HL-60 (cell line): ENCODE data around the gene TOPORS.
A peak's percentile ranks its signal among the peaks of the same experiment; 100 is the strongest.

Experiments used
- DNase-seq, 2 experiments: peaks; one replicate each; pipeline ENCODE4 v3.0.0-alpha.2; 2010 to 2020; ENCODE audit warnings: low read depth in 1 of 2, low spot score in 1 of 2
- H3K27ac ChIP-seq: fragments of 250-450 bp; sonication (Bioruptor Pico); replicated peaks from 2 replicates; pipeline ENCODE4 v1.5.1; 2020; ENCODE audit warnings: mild to moderate bottlenecking, moderate library complexity
- H3K27me3 ChIP-seq: fragments of 250-450 bp; sonication (Bioruptor Pico); 2 replicates; pipeline ENCODE4 v1.5.1; 2021; ENCODE audit warnings: mild to moderate bottlenecking, moderate library complexity; ENCODE audit not compliant: insufficient read depth, poor library complexity, severe bottlenecking
- H3K4me3 ChIP-seq: replicated peaks from 2 replicates; pipeline ENCODE4 v1.5.1; 2011; ENCODE audit warnings: mild to moderate bottlenecking, control low read depth, low read length; ENCODE audit not compliant: insufficient read depth
- CTCF ChIP-seq: IDR thresholded peaks from one replicate; pipeline ENCODE4 v1.5.1; 2011; ENCODE audit warnings: low read length, control low read depth, inconsistent platforms; ENCODE audit not compliant: insufficient read depth
- GABPA ChIP-seq: IDR thresholded peaks from 2 replicates; pipeline ENCODE4 v1.6.1; 2012; ENCODE audit warnings: low read depth
- POLR2AphosphoS5 ChIP-seq: IDR thresholded peaks from 2 replicates; pipeline ENCODE4 v1.6.1; 2012; ENCODE audit warnings: low read depth
- REST ChIP-seq: IDR thresholded peaks from 2 replicates; pipeline ENCODE4 v1.6.1; 2012; ENCODE audit warnings: low read depth; ENCODE audit not compliant: insufficient replicate concordance
- SPI1 ChIP-seq: IDR thresholded peaks from 2 replicates; pipeline ENCODE4 v1.6.1; 2012; ENCODE audit warnings: low read depth, mild to moderate bottlenecking, borderline replicate concordance

TOPORS gene

GRCh38 chr9:32584784-32585183 lies 32.4 kb upstream of the TOPORS start:
- DNase-seq: no peak
- H3K4me3 ChIP-seq: no peak overlapping the region

GRCh38 chr9:32581512-32582143 lies 29.2 kb upstream of the TOPORS start:
- Histone ChIP-seq H3K4me3 (no peak overlapping the region), H3K27ac (no peak overlapping the region), H3K27me3 (peaks cover 7% of the 10 kb centered on the region)
- TF ChIP-seq POLR2AphosphoS5: no peak
- TF ChIP-seq CTCF: peak; percentile 18
- no peak for TF ChIP-seq GABPA
- no peak for TF ChIP-seq REST
- TF ChIP-seq SPI1: no peak
- peak in 1 of 2 experiments; percentile 45 for DNase-seq

More at GRCh38 chr9:32584784-32585183, 32.4 kb upstream of the TOPORS start:
- H3K27ac ChIP-seq: no peak overlapping the region
- no peak for TF ChIP-seq CTCF
- H3K27me3 ChIP-seq: peaks cover 4% of the 10 kb centered on the region

GRCh38 chr9:32580631-32581300 lies 28.4 kb upstream of the TOPORS start:
- no peak overlapping the region for H3K4me3 ChIP-seq
- no peak for TF ChIP-seq POLR2AphosphoS5
- TF ChIP-seq SPI1: no peak
- TF ChIP-seq GABPA: no peak
- TF ChIP-seq CTCF: no peak
- no peak for TF ChIP-seq REST
- DNase-seq: no peak
- H3K27me3 ChIP-seq: peaks cover 7% of the 10 kb centered on the region
- no peak overlapping the region for H3K27ac ChIP-seq
